ENCODE data around the gene ADAMTSL3. TPM values are rescaled to one million over a fixed set of nuclear protein-coding genes. Genes with fewer than 3 reads are reported as not detected.

The ADAMTSL3 gene
- total RNA-seq, 1 experiment from 2014 or later = 2.6 TPM

DNA sequence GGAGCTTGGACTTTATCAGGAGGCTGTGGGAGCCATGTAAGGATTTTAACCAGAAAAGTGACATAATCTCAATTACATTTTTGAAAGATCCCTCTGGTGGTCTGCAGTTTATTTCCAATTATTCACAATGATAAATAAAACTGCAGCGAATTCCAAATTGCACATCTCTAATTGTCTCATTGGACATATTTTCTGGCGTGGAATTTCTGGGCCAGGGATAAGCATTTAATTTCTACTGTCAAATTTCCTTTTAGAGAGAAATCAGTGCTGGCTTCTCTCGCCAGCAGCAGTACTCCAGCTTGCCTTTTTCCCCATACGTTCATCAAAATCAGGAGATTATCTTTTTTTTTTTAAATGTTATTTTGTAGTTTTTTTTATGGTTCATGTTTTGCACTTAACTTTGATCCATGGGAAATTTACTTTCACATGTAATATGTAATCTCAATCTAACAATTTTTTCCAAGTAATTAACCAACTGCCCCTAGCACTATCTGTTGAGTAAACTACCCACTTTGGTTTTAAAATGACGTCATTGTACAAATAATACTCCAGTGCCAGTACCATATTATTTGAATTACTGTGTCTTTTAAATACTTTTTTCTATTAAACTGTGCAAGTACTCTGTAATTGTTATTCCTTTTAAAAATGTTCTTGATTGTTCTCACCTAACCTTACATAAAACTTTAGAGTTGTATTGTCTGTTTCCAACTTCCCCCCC lies 251.8 kb downstream of the ADAMTSL3 start:
- Histone ChIP-seq H3K36me3 (no peaks in the 10 kb centered on the region), H3K4me3 (no peak overlapping the region), H3K9me3 (replicated peaks) (no peaks in the 10 kb centered on the region; the same call in 1 of the 2 replicates), H3K27me3 (replicated peaks) (no peaks in the 10 kb centered on the region), H3K4me1 (replicated peaks) (no peaks in the 10 kb centered on the region), H3K27ac (no peak overlapping the region)
- no peak for DNase-seq (ENCODE audit: low read depth in 1 of 2, low spot score in 2 of 2)

DNA sequence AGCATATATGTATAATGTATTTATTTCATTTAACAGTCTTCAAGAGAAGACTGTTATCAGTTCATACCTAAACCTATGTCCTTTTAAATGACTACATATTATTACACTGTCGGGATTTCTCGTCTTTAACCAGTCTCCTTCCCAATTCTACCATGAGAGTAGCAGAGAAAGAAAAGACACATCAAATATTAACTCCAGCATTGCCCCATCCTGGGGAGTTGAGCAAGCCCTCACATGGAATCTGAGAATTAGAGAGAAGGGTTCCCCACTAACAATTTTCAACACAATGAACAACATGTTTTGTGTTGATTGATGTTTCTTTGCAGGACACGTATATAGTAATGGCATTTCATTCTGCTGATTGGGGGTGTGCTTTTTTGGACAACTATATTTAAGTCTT lies 257.4 kb downstream of the ADAMTSL3 start:
- DNase-seq (ENCODE audit: low read depth in 1 of 2, low spot score in 2 of 2) = no peak
- no peak overlapping the region for H3K27ac ChIP-seq
- H3K36me3 ChIP-seq = no peaks in the 10 kb centered on the region
- no peaks in the 10 kb centered on the region for H3K27me3 ChIP-seq (replicated peaks)
- no peaks in the 10 kb centered on the region; the same call in 1 of the 2 replicates for H3K9me3 ChIP-seq (replicated peaks)
- H3K4me1 ChIP-seq (replicated peaks) = no peaks in the 10 kb centered on the region
- no peak overlapping the region for H3K4me3 ChIP-seq

DNA sequence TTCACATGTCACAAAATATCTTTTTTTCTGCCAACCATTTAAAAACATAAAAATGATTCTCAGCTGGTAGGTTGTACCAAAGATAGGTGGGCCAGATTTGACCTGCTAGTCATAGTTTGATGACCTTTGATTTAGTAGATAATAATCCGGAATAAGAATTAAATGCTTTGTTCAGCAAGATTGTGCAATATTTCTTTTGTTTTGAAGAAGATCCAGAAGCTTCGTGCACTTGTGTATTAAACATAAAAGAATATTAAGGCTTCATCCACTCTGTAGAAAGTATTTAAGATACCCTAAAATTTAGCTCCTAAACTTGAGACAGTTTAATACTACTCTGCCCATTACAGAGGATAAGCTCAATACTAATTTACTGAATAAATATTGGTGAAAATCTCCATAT lies 258.4 kb downstream of the ADAMTSL3 start:
- no peak for DNase-seq (ENCODE audit: low read depth in 1 of 2, low spot score in 2 of 2)
- Histone ChIP-seq H3K27me3 (replicated peaks) (no peaks in the 10 kb centered on the region), H3K9me3 (replicated peaks) (no peaks in the 10 kb centered on the region; the same call in 1 of the 2 replicates), H3K4me1 (replicated peaks) (no peaks in the 10 kb centered on the region), H3K27ac (no peak overlapping the region), H3K36me3 (no peaks in the 10 kb centered on the region), H3K4me3 (no peak overlapping the region)

DNA sequence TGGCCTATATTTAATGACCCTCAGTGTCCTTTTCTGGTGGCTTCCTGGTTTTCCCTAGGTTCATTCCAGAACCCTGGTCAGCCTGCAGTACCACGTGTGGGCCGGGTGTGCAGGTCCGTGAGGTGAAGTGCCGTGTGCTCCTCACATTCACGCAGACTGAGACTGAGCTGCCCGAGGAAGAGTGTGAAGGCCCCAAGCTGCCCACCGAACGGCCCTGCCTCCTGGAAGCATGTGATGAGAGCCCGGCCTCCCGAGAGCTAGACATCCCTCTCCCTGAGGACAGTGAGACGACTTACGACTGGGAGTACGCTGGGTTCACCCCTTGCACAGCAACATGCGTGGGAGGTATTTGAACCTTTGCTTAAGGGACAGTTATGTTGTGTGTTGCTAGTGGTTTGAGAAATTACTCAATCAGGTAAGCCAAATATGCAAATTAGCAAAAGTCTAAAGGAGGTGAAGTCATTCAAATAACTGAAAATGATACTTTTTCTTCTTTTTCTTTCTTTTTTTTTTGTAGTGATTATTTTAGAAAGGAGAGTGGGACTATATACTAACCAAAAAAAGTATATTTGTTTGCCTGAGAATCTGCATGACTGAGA lies 259.2 kb downstream of the ADAMTSL3 start:
- Histone ChIP-seq H3K4me1 (replicated peaks) (no peaks in the 10 kb centered on the region), H3K27ac (no peak overlapping the region), H3K4me3 (no peak overlapping the region), H3K36me3 (no peaks in the 10 kb centered on the region), H3K9me3 (replicated peaks) (no peaks in the 10 kb centered on the region; the same call in 1 of the 2 replicates), H3K27me3 (replicated peaks) (no peaks in the 10 kb centered on the region)
- no peak for DNase-seq (ENCODE audit: low read depth in 1 of 2, low spot score in 2 of 2)

DNA sequence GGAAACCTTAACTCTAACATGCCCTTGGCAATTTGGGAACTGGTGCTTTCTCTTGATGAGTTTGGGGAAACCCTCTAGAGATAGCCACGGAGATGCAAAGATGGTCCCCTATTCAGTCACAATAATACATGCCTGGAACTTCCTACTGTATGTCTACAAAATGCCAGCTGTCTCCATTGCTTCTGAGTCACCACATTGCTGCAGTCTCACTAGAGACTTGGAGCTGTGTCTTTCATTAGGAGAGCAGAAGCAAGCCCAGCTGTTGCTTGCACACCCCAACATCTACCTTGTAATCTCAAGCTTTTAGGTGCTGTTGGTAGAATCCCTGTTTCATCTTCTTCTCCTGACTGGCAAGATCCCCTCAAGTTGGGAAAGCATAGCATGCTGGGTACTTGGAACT lies 261.0 kb downstream of the ADAMTSL3 start:
- Histone ChIP-seq H3K4me1 (replicated peaks) (no peaks in the 10 kb centered on the region), H3K9me3 (replicated peaks) (no peaks in the 10 kb centered on the region), H3K4me3 (no peak overlapping the region), H3K27ac (no peak overlapping the region), H3K36me3 (no peaks in the 10 kb centered on the region), H3K27me3 (replicated peaks) (no peaks in the 10 kb centered on the region)
- no peak for DNase-seq (ENCODE audit: low read depth in 1 of 2, low spot score in 2 of 2)

DNA sequence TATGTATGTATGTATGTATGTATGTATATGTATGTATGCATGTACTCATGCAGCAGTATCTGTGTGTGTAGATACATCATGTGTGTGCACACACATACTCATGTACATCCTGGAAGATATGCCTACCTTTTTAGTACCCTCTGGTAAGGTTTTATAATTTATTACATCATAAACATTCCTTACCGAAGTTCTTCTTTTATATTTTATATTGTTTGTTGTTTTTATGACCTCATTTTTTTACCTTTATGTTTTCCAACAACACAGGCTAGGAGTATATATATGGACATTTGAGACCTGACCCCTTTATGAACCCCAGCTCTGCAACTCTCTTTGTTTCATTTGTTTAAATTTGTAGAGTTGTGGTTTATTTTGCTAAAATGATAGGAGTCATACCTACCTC lies 263.5 kb downstream of the ADAMTSL3 start:
- Histone ChIP-seq H3K4me1 (replicated peaks) (no peaks in the 10 kb centered on the region), H3K36me3 (no peaks in the 10 kb centered on the region), H3K27ac (no peak overlapping the region), H3K9me3 (replicated peaks) (no peaks in the 10 kb centered on the region), H3K27me3 (replicated peaks) (no peaks in the 10 kb centered on the region), H3K4me3 (no peak overlapping the region)
- DNase-seq (ENCODE audit: low read depth in 1 of 2, low spot score in 2 of 2) = no peak

DNA sequence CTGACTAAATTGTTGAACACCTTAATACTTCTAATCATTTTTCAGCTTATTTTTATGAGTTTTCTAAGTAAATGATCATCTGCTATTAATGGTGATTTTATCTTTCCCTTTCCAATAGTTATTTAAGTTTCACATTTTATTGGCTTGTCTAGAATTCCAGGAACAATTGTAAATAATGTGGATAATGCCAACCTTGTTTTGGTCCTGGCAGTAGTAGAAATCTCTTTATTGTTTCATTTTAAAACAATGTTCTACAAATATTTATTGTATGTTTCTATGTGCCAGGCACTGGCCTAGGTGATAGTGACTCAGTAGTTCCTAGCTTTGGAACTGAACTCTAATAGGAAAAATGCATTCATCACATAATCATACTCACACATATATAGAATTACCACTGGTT lies 264.1 kb downstream of the ADAMTSL3 start:
- no peaks in the 10 kb centered on the region for H3K4me1 ChIP-seq (replicated peaks)
- no peak overlapping the region for H3K27ac ChIP-seq
- no peak overlapping the region for H3K4me3 ChIP-seq
- no peak for DNase-seq (ENCODE audit: low read depth in 1 of 2, low spot score in 2 of 2)
- no peaks in the 10 kb centered on the region for H3K36me3 ChIP-seq
- H3K9me3 ChIP-seq (replicated peaks) = no peaks in the 10 kb centered on the region
- H3K27me3 ChIP-seq (replicated peaks) = no peaks in the 10 kb centered on the region

DNA sequence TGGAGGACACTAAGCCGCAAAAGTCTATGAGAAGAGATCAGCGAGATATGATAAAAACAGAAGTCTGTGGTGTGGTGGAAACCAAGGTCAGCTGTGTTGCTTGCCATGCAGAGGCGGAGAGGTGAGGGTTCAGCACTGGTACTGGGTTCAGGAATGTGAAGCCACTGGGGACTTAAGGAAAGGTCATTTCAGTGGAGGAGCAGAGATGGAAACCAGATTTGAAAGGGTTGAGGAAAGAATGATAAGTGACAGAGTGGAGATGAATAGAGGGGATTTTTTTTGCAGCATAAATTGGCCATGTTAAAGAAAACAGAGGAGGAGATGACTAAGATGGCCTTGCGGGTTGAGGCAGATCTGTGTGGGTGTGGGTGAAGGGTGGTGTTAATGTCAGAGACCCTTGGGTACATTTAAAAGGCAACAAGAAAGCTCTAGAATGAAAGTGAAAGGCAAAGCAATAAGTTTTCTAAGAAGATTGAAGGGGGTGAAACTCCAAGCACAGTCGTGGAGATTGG lies 265.5 kb downstream of the ADAMTSL3 start:
- no peaks in the 10 kb centered on the region for H3K36me3 ChIP-seq
- H3K27ac ChIP-seq = no peak overlapping the region
- DNase-seq (ENCODE audit: low read depth in 1 of 2, low spot score in 2 of 2) = no peak
- no peaks in the 10 kb centered on the region for H3K4me1 ChIP-seq (replicated peaks)
- no peaks in the 10 kb centered on the region; the same call in 1 of the 2 replicates for H3K9me3 ChIP-seq (replicated peaks)
- no peaks in the 10 kb centered on the region for H3K27me3 ChIP-seq (replicated peaks)
- H3K4me3 ChIP-seq = no peak overlapping the region

DNA sequence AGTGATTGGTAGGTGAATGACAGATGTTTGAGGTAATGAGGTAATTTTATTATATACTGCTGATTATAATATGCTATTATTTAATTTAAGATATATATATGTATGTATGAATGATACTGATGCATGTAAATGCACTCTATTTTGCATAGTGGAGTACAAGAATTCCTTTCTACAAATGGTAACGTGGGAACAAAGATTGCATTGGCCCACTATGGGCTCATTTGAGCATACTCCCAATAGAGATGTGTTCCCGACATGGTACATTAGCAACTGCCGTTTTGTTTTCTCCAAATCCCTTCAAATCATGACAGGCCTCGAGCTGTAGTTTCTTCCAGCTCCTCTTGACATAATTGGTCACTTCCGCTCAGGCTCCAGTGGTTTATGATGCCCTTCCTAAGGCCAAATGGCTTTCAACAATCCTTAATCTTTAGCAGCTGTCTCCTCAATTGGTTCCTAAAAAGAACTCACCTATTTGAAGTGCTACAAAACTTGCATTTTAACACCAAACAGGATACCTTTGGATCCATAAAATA lies 266.1 kb downstream of the ADAMTSL3 start:
- Histone ChIP-seq H3K27me3 (replicated peaks) (no peaks in the 10 kb centered on the region), H3K4me1 (replicated peaks) (no peaks in the 10 kb centered on the region), H3K9me3 (replicated peaks) (no peaks in the 10 kb centered on the region; the same call in 1 of the 2 replicates), H3K27ac (no peak overlapping the region), H3K36me3 (no peaks in the 10 kb centered on the region), H3K4me3 (no peak overlapping the region)
- no peak for DNase-seq (ENCODE audit: low read depth in 1 of 2, low spot score in 2 of 2)

DNA sequence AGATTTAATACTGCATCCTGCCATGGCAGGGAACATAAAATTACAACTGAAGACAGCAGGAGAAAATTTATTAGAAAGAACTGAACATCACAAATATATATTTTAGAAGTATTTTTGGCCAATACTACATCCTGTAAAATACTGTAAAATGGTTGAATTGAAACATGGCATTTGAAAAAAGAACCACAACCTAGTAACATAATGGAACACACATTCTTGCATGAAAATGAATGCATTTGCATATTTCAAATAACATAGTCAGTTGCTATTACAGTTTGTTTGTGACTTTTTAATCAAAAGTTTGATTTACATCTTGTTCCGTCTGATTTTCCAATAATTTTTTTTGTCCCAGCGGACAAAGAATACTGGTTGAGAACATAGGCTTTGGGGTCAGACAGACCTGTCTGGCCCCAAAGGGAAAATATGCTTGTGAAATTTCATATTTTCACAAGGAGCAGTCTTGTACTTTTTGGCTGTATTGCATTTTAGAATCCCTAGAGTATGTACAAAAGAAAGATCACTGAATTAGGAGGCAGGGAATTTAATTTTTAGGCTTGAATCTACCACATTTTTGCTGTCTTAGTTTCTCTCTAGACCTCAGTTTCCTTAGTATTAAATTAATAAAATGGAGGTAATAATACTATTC lies 268.8 kb downstream of the ADAMTSL3 start:
- no peaks in the 10 kb centered on the region for H3K36me3 ChIP-seq
- no peaks in the 10 kb centered on the region; the same call in 1 of the 2 replicates for H3K9me3 ChIP-seq (replicated peaks)
- no peak overlapping the region for H3K27ac ChIP-seq
- H3K4me1 ChIP-seq (replicated peaks) = no peaks in the 10 kb centered on the region
- no peaks in the 10 kb centered on the region for H3K27me3 ChIP-seq (replicated peaks)
- DNase-seq (ENCODE audit: low read depth in 1 of 2, low spot score in 2 of 2) = no peak
- H3K4me3 ChIP-seq = no peak overlapping the region

DNA sequence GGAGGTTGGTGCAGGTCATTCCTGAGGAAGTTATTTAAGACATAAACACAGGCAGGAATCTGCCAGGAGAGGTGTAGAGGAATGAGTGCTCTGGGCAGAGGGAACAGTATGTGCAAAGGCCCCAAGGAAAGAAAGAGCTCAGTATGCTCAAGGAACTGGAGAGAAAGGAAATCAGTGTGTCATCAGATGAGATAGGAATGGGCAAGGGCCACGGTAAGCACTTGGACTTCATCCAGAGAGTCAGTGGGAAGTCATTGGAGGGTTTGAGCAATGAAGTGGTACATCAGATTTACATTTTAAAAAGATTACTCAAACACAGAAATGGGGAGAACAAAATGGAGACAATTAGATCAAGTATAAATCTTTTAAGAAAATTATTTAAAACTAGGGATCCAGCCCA lies 272.2 kb downstream of the ADAMTSL3 start:
- DNase-seq (ENCODE audit: low read depth in 1 of 2, low spot score in 2 of 2) = no peak
- no peak overlapping the region for H3K4me3 ChIP-seq
- H3K9me3 ChIP-seq (replicated peaks) = no peaks in the 10 kb centered on the region; the same call in 1 of the 2 replicates
- no peak overlapping the region for H3K27ac ChIP-seq
- H3K36me3 ChIP-seq = no peaks in the 10 kb centered on the region
- H3K27me3 ChIP-seq (replicated peaks) = no peaks in the 10 kb centered on the region
- no peaks in the 10 kb centered on the region for H3K4me1 ChIP-seq (replicated peaks)

DNA sequence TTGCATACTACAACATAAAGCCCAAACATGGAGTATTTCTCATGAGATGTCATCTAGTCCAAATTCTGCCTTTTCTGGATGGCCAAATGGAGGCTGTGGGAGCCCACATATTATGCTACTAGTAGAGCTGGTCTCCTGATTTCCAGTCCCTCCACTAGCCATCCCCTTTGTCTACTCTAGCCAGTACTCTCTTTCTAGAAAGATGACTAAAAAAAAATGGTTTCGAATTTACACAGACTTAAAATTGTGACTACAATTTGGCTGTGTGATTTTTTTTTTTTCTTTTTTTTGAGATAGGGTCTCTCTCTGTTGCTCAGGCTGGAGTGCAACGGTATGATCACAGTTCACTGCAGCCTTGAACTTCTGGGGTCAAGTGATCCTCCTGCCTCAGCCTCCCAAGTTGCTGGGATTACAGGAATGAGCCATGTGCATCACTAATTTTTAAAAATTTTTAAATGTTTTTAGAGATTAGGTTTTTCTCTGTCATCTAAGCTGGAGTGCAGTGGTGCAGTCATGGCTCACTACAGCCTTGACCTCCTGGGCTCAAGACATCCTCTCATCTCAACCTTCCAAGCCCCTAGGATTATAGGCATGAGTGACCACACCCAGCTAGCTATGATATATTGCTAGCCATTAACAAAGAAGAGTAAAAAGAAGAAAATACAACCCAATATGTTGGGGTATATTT lies 273.9 kb downstream of the ADAMTSL3 start:
- no peak for DNase-seq (ENCODE audit: low read depth in 1 of 2, low spot score in 2 of 2)
- Histone ChIP-seq H3K36me3 (no peaks in the 10 kb centered on the region), H3K27ac (no peak overlapping the region), H3K4me1 (replicated peaks) (no peaks in the 10 kb centered on the region), H3K27me3 (replicated peaks) (no peaks in the 10 kb centered on the region), H3K4me3 (no peak overlapping the region), H3K9me3 (replicated peaks) (no peaks in the 10 kb centered on the region; the same call in 1 of the 2 replicates)

DNA sequence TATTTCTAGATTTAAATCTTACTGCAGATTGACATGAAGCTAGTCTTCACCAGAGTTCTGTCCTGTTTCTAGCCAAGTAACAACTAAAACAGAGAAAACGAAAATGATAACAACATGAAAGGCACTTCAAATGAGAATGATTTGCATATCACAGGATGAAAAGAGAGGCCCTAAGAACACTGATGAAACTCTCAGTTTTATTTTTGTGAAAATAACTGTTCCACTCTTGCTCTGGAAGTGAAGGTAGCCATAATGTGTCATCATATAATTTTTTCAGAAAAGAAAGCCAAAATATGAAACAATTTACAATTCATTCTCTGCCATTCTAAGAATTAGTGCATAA lies 274.4 kb downstream of the ADAMTSL3 start:
- Histone ChIP-seq H3K27ac (no peak overlapping the region), H3K27me3 (replicated peaks) (no peaks in the 10 kb centered on the region), H3K36me3 (no peaks in the 10 kb centered on the region), H3K9me3 (replicated peaks) (no peaks in the 10 kb centered on the region; the same call in 1 of the 2 replicates), H3K4me1 (replicated peaks) (no peaks in the 10 kb centered on the region), H3K4me3 (no peak overlapping the region)
- DNase-seq (ENCODE audit: low read depth in 1 of 2, low spot score in 2 of 2) = no peak

All from SJSA1 (cell line).